GM23338 (cell line): ENCODE results near the gene TTF1. TPM values are rescaled to one million over a fixed set of nuclear protein-coding genes. Genes with fewer than 3 reads are reported as not detected.

Source experiments
- ATAC-seq: fragments of 200-7000 bp; cut with Tn5 transposase; 3 replicates; pipeline ENCODE4 v1.9.1; 2020
- DNase-seq: peaks from one replicate; pipeline ENCODE4 v3.0.0-alpha.2; 2015; ENCODE audit warnings: low spot score
- H2AFZ ChIP-seq: fragments of 200-600 bp; sonication (generic); 2 replicates; pipeline ENCODE4 v1.8.0; 2016; ENCODE audit warnings: antibody characterized with exemption, mild to moderate bottlenecking, moderate library complexity
- H3F3A ChIP-seq: fragments of 200-600 bp; sonication (generic); replicated peaks from 2 replicates; pipeline ENCODE4 v1.8.0; 2017; ENCODE audit warnings: antibody characterized with exemption, mixed run types, low read depth
- H3K27ac ChIP-seq: fragments of 200-600 bp; sonication (generic); 2 replicates; pipeline ENCODE4 v1.6.1; 2016; ENCODE audit warnings: low read depth
- H3K27me3 ChIP-seq: fragments of 200-600 bp; sonication (generic); 2 replicates; pipeline ENCODE4 v1.8.0; 2016; ENCODE audit warnings: mild to moderate bottlenecking, mixed run types, moderate library complexity; ENCODE audit not compliant: insufficient read depth
- H3K36me3 ChIP-seq: fragments of 200-600 bp; sonication (generic); 2 replicates; pipeline ENCODE4 v1.8.0; 2016; ENCODE audit warnings: mild to moderate bottlenecking; ENCODE audit not compliant: insufficient read depth
- H3K4me1 ChIP-seq: fragments of 200-600 bp; sonication (generic); 2 replicates; pipeline ENCODE4 v1.8.0; 2016; ENCODE audit warnings: mild to moderate bottlenecking, moderate library complexity; ENCODE audit not compliant: insufficient read depth
- H3K4me2 ChIP-seq: fragments of 200-600 bp; sonication (generic); 2 replicates; pipeline ENCODE4 v1.7.1; 2017; ENCODE audit warnings: mixed run types
- H3K4me3 ChIP-seq: fragments of 200-600 bp; sonication (generic); 2 replicates; pipeline ENCODE4 v1.6.1; 2016; ENCODE audit warnings: mixed run types
- H3K79me2 ChIP-seq: fragments of 200-600 bp; sonication (generic); replicated peaks from 2 replicates; pipeline ENCODE4 v1.8.0; 2017; ENCODE audit warnings: mild to moderate bottlenecking; ENCODE audit not compliant: insufficient read depth
- H3K9me2 ChIP-seq: fragments of 200-600 bp; sonication (generic); 2 replicates; pipeline ENCODE4 v1.8.0; 2017; ENCODE audit not compliant: insufficient read depth
- H4K20me1 ChIP-seq: fragments of 200-600 bp; sonication (generic); replicated peaks from 2 replicates; pipeline ENCODE4 v1.8.0; 2017; ENCODE audit warnings: mild to moderate bottlenecking; ENCODE audit not compliant: insufficient read depth
- H3K27ac Mint-ChIP-seq: 2 replicates; pipeline ENCODE4 v1.8.0; 2020; ENCODE audit warnings: inconsistent platforms, mild to moderate bottlenecking, moderate library complexity, mixed read lengths
- H3K27me3 Mint-ChIP-seq: 3 replicates; pipeline ENCODE4 v1.8.0; 2022; ENCODE audit warnings: low read depth, mild to moderate bottlenecking, moderate library complexity, mixed read lengths, inconsistent platforms; ENCODE audit not compliant: insufficient read depth, poor library complexity
- H3K36me3 Mint-ChIP-seq: 3 replicates; pipeline ENCODE4 v1.8.0; 2021; ENCODE audit warnings: low read depth, mild to moderate bottlenecking, inconsistent platforms, moderate library complexity, mixed read lengths
- H3K4me1 Mint-ChIP-seq: 3 replicates; pipeline ENCODE4 v1.8.0; 2020; ENCODE audit warnings: mild to moderate bottlenecking, inconsistent platforms, mixed read lengths
- H3K4me3 Mint-ChIP-seq: 3 replicates; pipeline ENCODE4 v1.8.0; 2021; ENCODE audit warnings: moderate library complexity, mild to moderate bottlenecking, inconsistent platforms, mixed read lengths
- H3K9me3 Mint-ChIP-seq: 3 replicates; pipeline ENCODE4 v1.8.0; 2020; ENCODE audit warnings: moderate library complexity, mild to moderate bottlenecking, inconsistent platforms, mixed read lengths
- CREB1 ChIP-seq: fragments of 250-450 bp; sonication (Bioruptor Pico); IDR thresholded peaks from 2 replicates; pipeline ENCODE4 v1.5.0; 2020; ENCODE audit warnings: low read depth, mild to moderate bottlenecking, moderate library complexity
- EZH2 ChIP-seq: fragments of 200-600 bp; sonication (generic); IDR thresholded peaks from one replicate; pipeline ENCODE4 v1.8.0; 2017; ENCODE audit warnings: antibody characterized with exemption, mild to moderate bottlenecking, low read depth; ENCODE audit not compliant: unreplicated experiment
- NANOG ChIP-seq: IDR thresholded peaks from 2 replicates; pipeline ENCODE4 v1.6.1; 2016; ENCODE audit warnings: antibody characterized with exemption, borderline replicate concordance
- POLR2AphosphoS5 ChIP-seq: IDR thresholded peaks from 2 replicates; pipeline ENCODE4 v1.6.1; 2016; ENCODE audit warnings: antibody characterized with exemption, low read depth
- REST ChIP-seq: IDR thresholded peaks from one replicate; pipeline ENCODE4 v1.6.1; 2018; ENCODE audit warnings: antibody characterized with exemption; ENCODE audit not compliant: unreplicated experiment
- STAT1 ChIP-seq: IDR thresholded peaks from one replicate; pipeline ENCODE4 v1.6.1; 2016; ENCODE audit warnings: antibody characterized with exemption; ENCODE audit not compliant: unreplicated experiment
- ZNF331 ChIP-seq: fragments of 250-450 bp; sonication (Bioruptor Pico); IDR thresholded peaks from 2 replicates; pipeline ENCODE4 v1.5.0; 2020; ENCODE audit warnings: low read depth, mild to moderate bottlenecking, moderate library complexity
- long read RNA-seq: library from polyadenylated mRNA; unstranded; transcript quantifications from one replicate; pipeline ENCODE4 v2.0.0, GENCODE V29; 2020; ENCODE audit not compliant: unreplicated experiment
- polyA plus RNA-seq: library from polyadenylated mRNA; unstranded; fragments of >200 nt; fragmentation: Nextera tagmentation; extraction: Ambion mirVana; gene quantifications from 2 replicates; pipeline ENCODE4 v1.2.1, GENCODE V29; 2016
- total RNA-seq: library from RNA; depleted of rRNA; stranded (reverse); fragments of >200 nt; shearing (Covaris generic); gene quantifications from 2 replicates; pipeline ENCODE4 v1.2.3, GENCODE V29; 2014; rRNA removed
- TF ChIP-seq, protein P1 (sequence below), 2 experiments: fragments of 200-600 bp in 1 of 2; sonication (generic) in 1 of 2; conservative IDR thresholded peaks; 2 replicates each; pipeline versions ENCODE4 v1.5.1 to v1.6.1; 2016 to 2017; ENCODE audit warnings: antibody characterized with exemption in 2 of 2, low read depth in 2 of 2, mild to moderate bottlenecking in 2 of 2, moderate library complexity in 1 of 2
- TF ChIP-seq, protein P2 (sequence below): IDR thresholded peaks from 2 replicates; pipeline ENCODE4 v1.6.1; 2016; ENCODE audit warnings: antibody characterized with exemption

The TTF1 gene, protein sequence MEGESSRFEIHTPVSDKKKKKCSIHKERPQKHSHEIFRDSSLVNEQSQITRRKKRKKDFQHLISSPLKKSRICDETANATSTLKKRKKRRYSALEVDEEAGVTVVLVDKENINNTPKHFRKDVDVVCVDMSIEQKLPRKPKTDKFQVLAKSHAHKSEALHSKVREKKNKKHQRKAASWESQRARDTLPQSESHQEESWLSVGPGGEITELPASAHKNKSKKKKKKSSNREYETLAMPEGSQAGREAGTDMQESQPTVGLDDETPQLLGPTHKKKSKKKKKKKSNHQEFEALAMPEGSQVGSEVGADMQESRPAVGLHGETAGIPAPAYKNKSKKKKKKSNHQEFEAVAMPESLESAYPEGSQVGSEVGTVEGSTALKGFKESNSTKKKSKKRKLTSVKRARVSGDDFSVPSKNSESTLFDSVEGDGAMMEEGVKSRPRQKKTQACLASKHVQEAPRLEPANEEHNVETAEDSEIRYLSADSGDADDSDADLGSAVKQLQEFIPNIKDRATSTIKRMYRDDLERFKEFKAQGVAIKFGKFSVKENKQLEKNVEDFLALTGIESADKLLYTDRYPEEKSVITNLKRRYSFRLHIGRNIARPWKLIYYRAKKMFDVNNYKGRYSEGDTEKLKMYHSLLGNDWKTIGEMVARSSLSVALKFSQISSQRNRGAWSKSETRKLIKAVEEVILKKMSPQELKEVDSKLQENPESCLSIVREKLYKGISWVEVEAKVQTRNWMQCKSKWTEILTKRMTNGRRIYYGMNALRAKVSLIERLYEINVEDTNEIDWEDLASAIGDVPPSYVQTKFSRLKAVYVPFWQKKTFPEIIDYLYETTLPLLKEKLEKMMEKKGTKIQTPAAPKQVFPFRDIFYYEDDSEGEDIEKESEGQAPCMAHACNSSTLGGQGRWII
- 14.9 and 15.5 TPM in 2 replicates for total RNA-seq
- 22.4 and 25.0 TPM in 2 replicates for polyA plus RNA-seq
- long read RNA-seq, partial matches to known transcripts: 10 of 13 reads
- long read RNA-seq, other reads (novel, unspliced or antisense): 3 of 13 reads

DNA sequence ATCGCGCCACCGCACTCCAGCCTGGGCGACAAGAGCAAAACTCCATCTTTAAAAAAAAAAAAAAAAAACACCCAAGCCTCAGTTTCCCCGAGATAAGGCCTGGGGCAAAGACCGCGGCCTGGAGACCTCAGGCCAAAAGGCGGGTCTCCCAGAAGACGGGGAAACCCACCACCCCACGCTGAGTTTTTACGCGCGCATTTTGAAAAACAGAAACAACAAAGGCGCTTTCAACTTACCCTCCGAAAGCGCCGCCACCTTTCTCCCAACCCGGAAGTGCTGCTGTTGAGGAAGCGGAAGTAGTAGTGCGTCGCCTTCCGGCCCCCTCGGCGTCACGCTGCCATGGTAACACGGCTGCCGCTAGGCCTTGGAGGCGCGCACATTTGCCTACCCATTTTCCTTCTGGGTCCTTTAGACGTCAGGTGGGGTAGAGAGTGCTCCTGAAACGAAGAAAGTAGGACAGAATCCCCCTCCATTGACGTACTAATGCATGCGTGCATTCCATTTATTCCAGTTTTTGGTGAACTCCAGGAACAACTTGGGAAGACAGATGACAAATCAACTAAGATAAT is at the start of gene TTF1:
TSS of gene TTF1 (minus strand) at position 287 of the 569 bp plus-strand sequence. CDS start 4,019 bp downstream, outside the sequence.
- H3K79me2 ChIP-seq: peaks cover 48% of the 10 kb centered on the region
- H3K4me1 Mint-ChIP-seq: peaks cover 20% of the 10 kb centered on the region

DNA sequence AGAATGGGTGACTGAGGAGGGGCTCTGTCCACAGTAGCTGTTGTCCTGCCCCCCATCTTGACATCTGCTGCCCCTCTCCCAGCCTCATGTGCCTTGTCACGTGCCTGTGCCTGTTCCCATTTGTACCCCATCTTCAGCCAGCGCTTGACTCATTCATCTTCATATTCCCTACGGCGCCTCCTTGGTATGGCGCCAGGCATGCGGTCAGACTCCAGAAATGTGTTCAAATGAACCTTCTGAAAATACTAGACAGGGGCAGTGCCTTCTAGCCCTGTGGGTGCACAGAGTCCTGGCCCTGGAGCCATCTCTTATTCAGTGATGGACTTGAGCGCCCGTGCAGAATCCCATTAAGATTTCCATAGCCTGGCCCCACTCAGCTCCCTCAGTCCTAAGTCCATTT is 49.6 kb upstream of the TTF1 start:
- H2AFZ ChIP-seq: no peak overlapping the region
- no peak overlapping the region for H3K4me3 ChIP-seq
- ATAC-seq (no peak), DNase-seq (no peak)
- H3K27me3 ChIP-seq: no peaks in the 10 kb centered on the region
- peaks cover 11% of the 10 kb centered on the region for H3K27me3 Mint-ChIP-seq
- H3K27ac Mint-ChIP-seq: no peak overlapping the region
- no peaks in the 10 kb centered on the region for H3F3A ChIP-seq
- no peaks in the 10 kb centered on the region for H3K36me3 ChIP-seq
- H3K9me3 Mint-ChIP-seq: no peaks in the 10 kb centered on the region
- H3K9me2 ChIP-seq: no peaks in the 10 kb centered on the region
- no peaks in the 10 kb centered on the region; the same call in 1 of the 2 replicates for H3K4me1 ChIP-seq
- H3K4me2 ChIP-seq: no peak overlapping the region
- H3K79me2 ChIP-seq: no peaks in the 10 kb centered on the region
- no peaks in the 10 kb centered on the region; the same call in 1 of the 2 replicates for H4K20me1 ChIP-seq
- H3K36me3 Mint-ChIP-seq: no peaks in the 10 kb centered on the region
- H3K4me1 Mint-ChIP-seq: peaks cover 13% of the 10 kb centered on the region
- H3K27ac ChIP-seq: no peak overlapping the region
- no peak overlapping the region for H3K4me3 Mint-ChIP-seq
- TF ChIP-seq REST: no peak

More for the DNA sequence above, at the start of gene TTF1:
- Histone ChIP-seq H3F3A (no peaks in the 10 kb centered on the region; the same call in 1 of the 2 replicates), H4K20me1 (peaks cover 9% of the 10 kb centered on the region), H3K4me3 (peak within 1 kb of the TSS; percentile 62), H2AFZ (peak within 1 kb of the TSS; percentile 90), H3K9me2 (no peaks in the 10 kb centered on the region), H3K4me2 (peak within 1 kb of the TSS; percentile 93), H3K27me3 (peaks cover 30% of the 10 kb centered on the region), H3K36me3 (peaks cover 3% of the 10 kb centered on the region), H3K4me1 (peaks cover 21% of the 10 kb centered on the region), H3K27ac (0 out of 2 replicates have a peak within 1 kb of the TSS, but pooled peaks have one; percentile 69)
- Mint-ChIP-seq H3K9me3 (no peaks in the 10 kb centered on the region), H3K27ac (peak within 1 kb of the TSS; percentile 71), H3K4me3 (peak within 1 kb of the TSS; percentile 95), H3K27me3 (peaks cover 24% of the 10 kb centered on the region), H3K36me3 (peaks cover 18% of the 10 kb centered on the region)
- DNase-seq (peak; percentile 97), ATAC-seq (peak; percentile 65)
- TF ChIP-seq CREB1 (CRISPR knock-in tag): peak; percentile 84
- TF ChIP-seq, protein P1, sequence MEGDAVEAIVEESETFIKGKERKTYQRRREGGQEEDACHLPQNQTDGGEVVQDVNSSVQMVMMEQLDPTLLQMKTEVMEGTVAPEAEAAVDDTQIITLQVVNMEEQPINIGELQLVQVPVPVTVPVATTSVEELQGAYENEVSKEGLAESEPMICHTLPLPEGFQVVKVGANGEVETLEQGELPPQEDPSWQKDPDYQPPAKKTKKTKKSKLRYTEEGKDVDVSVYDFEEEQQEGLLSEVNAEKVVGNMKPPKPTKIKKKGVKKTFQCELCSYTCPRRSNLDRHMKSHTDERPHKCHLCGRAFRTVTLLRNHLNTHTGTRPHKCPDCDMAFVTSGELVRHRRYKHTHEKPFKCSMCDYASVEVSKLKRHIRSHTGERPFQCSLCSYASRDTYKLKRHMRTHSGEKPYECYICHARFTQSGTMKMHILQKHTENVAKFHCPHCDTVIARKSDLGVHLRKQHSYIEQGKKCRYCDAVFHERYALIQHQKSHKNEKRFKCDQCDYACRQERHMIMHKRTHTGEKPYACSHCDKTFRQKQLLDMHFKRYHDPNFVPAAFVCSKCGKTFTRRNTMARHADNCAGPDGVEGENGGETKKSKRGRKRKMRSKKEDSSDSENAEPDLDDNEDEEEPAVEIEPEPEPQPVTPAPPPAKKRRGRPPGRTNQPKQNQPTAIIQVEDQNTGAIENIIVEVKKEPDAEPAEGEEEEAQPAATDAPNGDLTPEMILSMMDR (conservative IDR thresholded peaks at IDR 0.05; ENCODE audit: low read depth in 2 of 2): no peak
- TF ChIP-seq STAT1: no peak
- TF ChIP-seq EZH2: no peak
- TF ChIP-seq NANOG: no peak
- peak; percentile 79 for TF ChIP-seq POLR2AphosphoS5
- TF ChIP-seq ZNF331 (CRISPR knock-in tag): no peak
- TF ChIP-seq, protein P2, sequence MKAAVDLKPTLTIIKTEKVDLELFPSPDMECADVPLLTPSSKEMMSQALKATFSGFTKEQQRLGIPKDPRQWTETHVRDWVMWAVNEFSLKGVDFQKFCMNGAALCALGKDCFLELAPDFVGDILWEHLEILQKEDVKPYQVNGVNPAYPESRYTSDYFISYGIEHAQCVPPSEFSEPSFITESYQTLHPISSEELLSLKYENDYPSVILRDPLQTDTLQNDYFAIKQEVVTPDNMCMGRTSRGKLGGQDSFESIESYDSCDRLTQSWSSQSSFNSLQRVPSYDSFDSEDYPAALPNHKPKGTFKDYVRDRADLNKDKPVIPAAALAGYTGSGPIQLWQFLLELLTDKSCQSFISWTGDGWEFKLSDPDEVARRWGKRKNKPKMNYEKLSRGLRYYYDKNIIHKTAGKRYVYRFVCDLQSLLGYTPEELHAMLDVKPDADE: peak; percentile 61
